Aorta (tissue), 5 donors: ENCODE results near the gene CNOT4. TPM values are rescaled to one million over a fixed set of nuclear protein-coding genes. Genes with fewer than 3 reads are reported as not detected.

Experiments
- ATAC-seq: fragments of 200-7000 bp; cut with Tn5 transposase; one replicate; pipeline ENCODE4 v1.9.1; 2022; ENCODE audit warnings: moderate library complexity; ENCODE audit not compliant: low FRiP score
- DNase-seq, 2 donors: peaks; one replicate each; pipeline ENCODE4 v3.0.0-alpha.2; 2020
- H3K27ac ChIP-seq, 2 donors: one replicate each; pipeline ENCODE4 v1.5.1; 2013; ENCODE audit warnings: low read length in 2 of 2, mild to moderate bottlenecking in 2 of 2, moderate library complexity in 2 of 2, control low read depth in 1 of 2, inconsistent platforms in 1 of 2, low read depth in 1 of 2
- H3K27me3 ChIP-seq, 2 donors: one replicate each; pipeline ENCODE4 v1.6.1; 2013; ENCODE audit warnings: control low read depth in 1 of 2, low read length in 1 of 2, mild to moderate bottlenecking in 1 of 2, moderate library complexity in 1 of 2; ENCODE audit not compliant: insufficient read depth in 2 of 2, control insufficient read depth in 1 of 2
- H3K36me3 ChIP-seq, 2 donors: one replicate each; pipeline ENCODE4 v1.6.1; 2013; ENCODE audit warnings: control low read depth in 1 of 2, low read length in 1 of 2, mild to moderate bottlenecking in 1 of 2; ENCODE audit not compliant: insufficient read depth in 2 of 2, control insufficient read depth in 1 of 2
- H3K4me1 ChIP-seq, 2 donors: one replicate each; pipeline ENCODE4 v1.6.1; 2013; ENCODE audit warnings: low read length in 2 of 2, control low read depth in 1 of 2, mild to moderate bottlenecking in 1 of 2, moderate library complexity in 1 of 2; ENCODE audit not compliant: insufficient read depth in 2 of 2, control insufficient read depth in 1 of 2
- H3K4me3 ChIP-seq, 2 donors: one replicate each; pipeline ENCODE4 v1.5.1; 2013; ENCODE audit warnings: low read length in 2 of 2, control low read depth in 1 of 2, mild to moderate bottlenecking in 1 of 2
- H3K9me3 ChIP-seq: one replicate; pipeline ENCODE4 v1.6.1; 2013; ENCODE audit warnings: mild to moderate bottlenecking, low read length; ENCODE audit not compliant: control insufficient read depth
- WGBS, 2 donors: extraction: QIAGEN DNeasy Blood & Tissue Kit; methylation state at CpG; one replicate each; pipeline ENCODE4 v1.1.7; 2013; 5-methylcytosine and 5-hydroxymethylcytosine counted together
- intact Hi-C, 2 donors: fragments of 100-400 bp; cut with DNase I; formaldehyde crosslinking; loops; one replicate each; pipeline versions ENCODE4 v1.14.2 to v1.15.0; 2022
- polyA plus RNA-seq, 2 donors: library from polyadenylated mRNA; stranded (reverse); fragments of 200-250 nt; gene quantifications; one replicate each; pipeline ENCODE4 v1.2.3, GENCODE V29; 2013
- total RNA-seq, 2 donors: library from RNA; stranded (reverse); fragmentation: NEBNext Ultra II Directional; extraction: Animal tissue kit (Norgen Biotek cat#: 25700); gene quantifications; one replicate each; pipeline ENCODE4 v1.2.1, GENCODE V29; 2021
- donor health status: healthy with polysubstance abuse.
- donor health status: Bipolar disorder and iron deficiency.
- donor health status: DM: no; HTN: no; CAD: no.
- donor health status: DM: no; HTN: no; CAD: no.
- donor health status: DM: yes; HTN: yes; CAD: no.

Gene CNOT4
- total and polyA plus RNA-seq, 4 donors = 6.8 to 35.9 (median 18.9) TPM

- WGBS, 2 donors = 84 to 86% methylated on average over 4 of the region's 4 CpGs
These were observed 10.0 kb upstream of the CNOT4 start for GRCh38 chr7:135519871-135520270.

GRCh38 chr7:135519233-135519688, 9.4 kb upstream of the CNOT4 start:
- ATAC-seq (no peak), DNase-seq (no peak)
- Histone ChIP-seq H3K9me3 (peaks cover 2% of the 10 kb centered on the region), H3K27ac (no peak overlapping the region), H3K27me3 (no peaks in the 10 kb centered on the region), H3K4me1 (no peaks in the 10 kb centered on the region), H3K4me3 (no peak overlapping the region), H3K36me3 (no peaks in the 10 kb centered on the region)
- intact Hi-C loops = no loop called here

More at GRCh38 chr7:135519871-135520270, 10.0 kb upstream of the CNOT4 start:
- peaks cover 2% of the 10 kb centered on the region for H3K9me3 ChIP-seq
- ATAC-seq = no peak
- no peaks in the 10 kb centered on the region for H3K36me3 ChIP-seq
- H3K27ac ChIP-seq = no peak overlapping the region
- H3K27me3 ChIP-seq = no peaks in the 10 kb centered on the region
- no peak overlapping the region for H3K4me3 ChIP-seq
- no peak for DNase-seq
- no peaks in the 10 kb centered on the region for H3K4me1 ChIP-seq
- intact Hi-C loops = no loop called here

- 97% methylated on average over 1 of the region's 1 CpG for WGBS, 2 donors
These were observed 8.8 kb upstream of the CNOT4 start for GRCh38 chr7:135518748-135519147.

GRCh38 chr7:135517060-135517459, 7.2 kb upstream of the CNOT4 start:
- DNase-seq (no peak), ATAC-seq (no peak)
- H3K9me3 ChIP-seq = no peaks in the 10 kb centered on the region
- no peak overlapping the region for H3K4me3 ChIP-seq
- no peaks in the 10 kb centered on the region for H3K36me3 ChIP-seq
- H3K27ac ChIP-seq = no peak overlapping the region
- H3K4me1 ChIP-seq = no peaks in the 10 kb centered on the region
- WGBS, 2 donors = 85% methylated on average over 3 of the region's 3 CpGs
- intact Hi-C loops = no loop called here
- H3K27me3 ChIP-seq = no peaks in the 10 kb centered on the region

More at GRCh38 chr7:135518748-135519147, 8.8 kb upstream of the CNOT4 start:
- Histone ChIP-seq H3K36me3 (no peaks in the 10 kb centered on the region), H3K9me3 (peaks cover 2% of the 10 kb centered on the region), H3K4me1 (no peaks in the 10 kb centered on the region), H3K27me3 (no peaks in the 10 kb centered on the region), H3K4me3 (no peak overlapping the region), H3K27ac (no peak overlapping the region)
- intact Hi-C loops = no loop called here
- ATAC-seq (no peak), DNase-seq (no peak)

- intact Hi-C loops = loop anchor here in 1 of 2 donors (5.0 kb wide), 1 partner anchor 42 kb away; the partner anchor contains the start of gene NUP205
- WGBS, 2 donors = 64 to 71% methylated on average over 3 of the region's 3 CpGs
- DNase-seq = no peak
- Histone ChIP-seq H3K4me3 (no peak overlapping the region), H3K4me1 (no peaks in the 10 kb centered on the region), H3K36me3 (no peaks in the 10 kb centered on the region), H3K27ac (no peak overlapping the region), H3K9me3 (no peaks in the 10 kb centered on the region), H3K27me3 (no peaks in the 10 kb centered on the region)
- no peak for ATAC-seq
These were observed 5.0 kb upstream of the CNOT4 start for GRCh38 chr7:135514856-135515255.

GRCh38 chr7:135512135-135512887, 2.4 kb upstream of the CNOT4 start:
- DNase-seq (no peak), ATAC-seq (no peak)
- Histone ChIP-seq H3K4me3 (no peak overlapping the region), H3K4me1 (peaks cover 0 to 1% of the 10 kb centered on the region in 2 donors), H3K27ac (no peak overlapping the region), H3K9me3 (no peaks in the 10 kb centered on the region), H3K27me3 (no peaks in the 10 kb centered on the region), H3K36me3 (no peaks in the 10 kb centered on the region)
- 93 to 100% methylated on average over 2 of the region's 2 CpGs for WGBS, 2 donors
- intact Hi-C loops = loop anchor here in 1 of 2 donors (5.0 kb wide), 1 partner anchor 45 kb away; the partner anchor contains the start of gene NUP205

- ATAC-seq (peak; percentile 13), DNase-seq (no peak)
- 1 to 2% methylated on average over 17 of the region's 17 CpGs for WGBS, 2 donors
- intact Hi-C loops = loop anchor here in 1 of 2 donors (5.0 kb wide), 1 partner anchor 47 kb away; the partner anchor contains the start of gene NUP205
- H3K36me3 ChIP-seq = no peaks in the 10 kb centered on the region
- peaks cover 0 to 1% of the 10 kb centered on the region in 2 donors for H3K4me1 ChIP-seq
- H3K27ac ChIP-seq = no peak overlapping the region
- H3K27me3 ChIP-seq = no peaks in the 10 kb centered on the region
- no peaks in the 10 kb centered on the region for H3K9me3 ChIP-seq
- H3K4me3 ChIP-seq = peak overlapping the region; percentile 11 to 64
These were observed 786 bp upstream of the CNOT4 start for GRCh38 chr7:135510592-135511183.

GRCh38 chr7:135509589-135509838, 388 bp downstream of the CNOT4 start:
- DNase-seq (no peak), ATAC-seq (no peak)
- WGBS, 2 donors = 0% methylated on average over 13 to 14 of the region's 14 CpGs

More at GRCh38 chr7:135509589-135509838, 388 bp downstream of the CNOT4 start:
- peak overlapping the region; percentile 29 to 93 for H3K27ac ChIP-seq
- H3K27me3 ChIP-seq = no peaks in the 10 kb centered on the region
- H3K9me3 ChIP-seq = no peaks in the 10 kb centered on the region
- H3K4me3 ChIP-seq = peak overlapping the region; percentile 97
- peaks cover 0 to 1% of the 10 kb centered on the region in 2 donors for H3K4me1 ChIP-seq
- H3K36me3 ChIP-seq = peaks cover 0 to 2% of the 10 kb centered on the region in 2 donors
- intact Hi-C loops = no loop called here
